K562 (cell line): Measurements from ENCODE around the gene RPS27. TPM values are rescaled to one million over a fixed set of nuclear protein-coding genes. Genes with fewer than 3 reads are reported as not detected.

Experiments used
- ARID1B ChIP-seq: fragments of 450-650 bp; IDR thresholded peaks from 2 replicates; pipeline ENCODE4 v1.6.1; 2016; ENCODE audit warnings: antibody characterized with exemption, mild to moderate bottlenecking, inconsistent platforms
- BMI1 ChIP-seq: fragments of 150-350 bp; IDR thresholded peaks from 2 replicates; pipeline ENCODE4 v1.6.1; 2014; ENCODE audit warnings: low read length
- CLOCK ChIP-seq: fragments of 250-450 bp; sonication (Bioruptor Pico); IDR thresholded peaks from 2 replicates; pipeline ENCODE4 v1.4.0; 2020; ENCODE audit warnings: mild to moderate bottlenecking, moderate library complexity, borderline replicate concordance
- CREB1 ChIP-seq, 2 experiments: sonication (generic) in 1 of 2; formaldehyde crosslinking in 1 of 2; IDR thresholded peaks; 2 replicates each; pipeline versions ENCODE4 v1.6.1 to v1.8.0; 2012 to 2022; ENCODE audit warnings: inconsistent platforms in 1 of 2, mild to moderate bottlenecking in 1 of 2, missing genetic modification reagents in 1 of 2, moderate library complexity in 1 of 2
- ESRRA ChIP-seq: fragments of 450-650 bp; IDR thresholded peaks from 2 replicates; pipeline ENCODE4 v1.6.1; 2014; ENCODE audit warnings: low read depth, mild to moderate bottlenecking, moderate library complexity, borderline replicate concordance
- FIP1L1 ChIP-seq: fragments of 200-400 bp; formaldehyde crosslinking; IDR thresholded peaks from 2 replicates; pipeline ENCODE4 v1.6.1; 2018; ENCODE audit warnings: mild to moderate bottlenecking, low read depth, low read length; ENCODE audit not compliant: poor library complexity, severe bottlenecking
- HNRNPH1 ChIP-seq: fragments of 200-400 bp; formaldehyde crosslinking; optimal IDR thresholded peaks from 2 replicates; pipeline ENCODE3; 2017; ENCODE audit warnings: low read depth, mild to moderate bottlenecking, low read length, moderate library complexity
- MAZ ChIP-seq, 2 experiments: fragments of 450-650 bp in 1 of 2; sonication (generic) in 1 of 2; formaldehyde crosslinking; IDR thresholded peaks in 1 of 2; conservative IDR thresholded peaks in 1 of 2; 2 replicates each; pipeline versions ENCODE4 v1.4.0 to v1.5.0; 2020; ENCODE audit warnings: mild to moderate bottlenecking in 1 of 2, missing genetic modification reagents in 1 of 2
- MCM2 ChIP-seq: fragments of 450-650 bp; IDR thresholded peaks from 2 replicates; pipeline ENCODE4 v1.6.1; 2017; ENCODE audit warnings: low read depth, mild to moderate bottlenecking
- NUFIP1 ChIP-seq: fragments of 450-650 bp; IDR thresholded peaks from 2 replicates; pipeline ENCODE4 v1.6.1; 2018; ENCODE audit not compliant: partially characterized antibody
- PHF8 ChIP-seq: fragments of 200-600 bp; sonication (generic); IDR thresholded peaks from 2 replicates; pipeline ENCODE4 v1.6.1; 2012; ENCODE audit warnings: mixed run types, mild to moderate bottlenecking, inconsistent platforms, low read length, moderate library complexity, borderline replicate concordance
- RREB1 ChIP-seq: fragments of 250-450 bp; sonication (Bioruptor Pico); IDR thresholded peaks from 2 replicates; pipeline ENCODE4 v1.4.0; 2020
- SIRT6 ChIP-seq: IDR thresholded peaks from one replicate; pipeline ENCODE4 v1.6.1; 2012; ENCODE audit warnings: low read depth, mild to moderate bottlenecking, control low read depth, inconsistent platforms, low read length, moderate library complexity
- SMAD1 ChIP-seq: fragments of 150-350 bp; IDR thresholded peaks from 2 replicates; pipeline ENCODE4 v1.6.1; 2014; ENCODE audit warnings: low read length, low read depth; ENCODE audit not compliant: partially characterized antibody
- ZNF140 ChIP-seq: fragments of 250-450 bp; sonication (Bioruptor Pico); IDR thresholded peaks from 2 replicates; pipeline ENCODE4 v1.8.0; 2021; ENCODE audit warnings: moderate library complexity, mild to moderate bottlenecking, inconsistent platforms
- ZNF780A ChIP-seq: fragments of 250-450 bp; sonication (Bioruptor Pico); IDR thresholded peaks from 2 replicates; pipeline ENCODE4 v1.5.0; 2021; ENCODE audit warnings: mild to moderate bottlenecking
- polyA plus RNA-seq, 8 experiments: library from polyadenylated mRNA; depleted of rRNA in 4 of 8; stranded (reverse) in 5 of 8; unstranded in 3 of 8; fragments of >200 nt; fragmentation: Nextera tagmentation in 2 of 8; fragmentation: Illumina TruSeq in 1 of 8; extraction: Ambion mirVana in 2 of 8; extraction: Trizol in 1 of 8; gene quantifications; 2 replicates each; pipeline versions ENCODE4 v1.2.1 to v1.2.3, GENCODE V29; 2011 to 2014; ENCODE audit warnings: inconsistent platforms in 1 of 8, missing spikeins in 1 of 8
- total RNA-seq, 7 experiments: library from RNA; depleted of rRNA in 6 of 7; stranded (reverse); fragments of >200 nt in 6 of 7; fragmentation: Illumina TruSeq in 2 of 7; extraction: Trizol in 2 of 7; gene quantifications; 2 replicates each; pipeline versions ENCODE4 v1.2.1 to v1.2.3, GENCODE V29; 2011 to 2021; ENCODE audit warnings: low replicate concordance in 1 of 7
- TF ChIP-seq, protein P1 (sequence below), 2 experiments: fragments of 200-800 bp in 1 of 2; sonication (Bioruptor generic) in 1 of 2; sonication (generic) in 1 of 2; formaldehyde crosslinking in 1 of 2; IDR thresholded peaks in 1 of 2; conservative IDR thresholded peaks in 1 of 2; 2 replicates each; pipeline versions ENCODE4 v1.5.0 to v1.6.1; 2016 to 2020; ENCODE audit warnings: missing compliant biosample characterization in 1 of 2, missing genetic modification characterization in 1 of 2, missing genetic modification reagents in 1 of 2

RPS27 gene
- total and polyA plus RNA-seq, 9 of the 15 experiments (the other 6 are each of a cell fraction or from before 2014, with no cell fraction given) = 2,091 to 9,377 (median 6,706) TPM

GRCh38 chr1:153990468-153991150 lies at the start of gene RPS27 (continued):
- TF ChIP-seq MCM2 (no peak), CLOCK (no peak), HNRNPH1 (no peak), BMI1 (no peak), ZNF140 (CRISPR knock-in tag) (no peak), MAZ (CRISPR knock-in tag; conservative IDR thresholded peaks at IDR 0.05 in 1 of 2, IDR thresholded peaks at IDR 0.05 in 1 of 2) (peak; percentile 67 to 78), SIRT6 (no peak), ESRRA (peak; percentile 50; the same call in 1 of the 2 replicates), ARID1B (no peak), CREB1 (IDR thresholded peaks at IDR 0.05) (peak; percentile 93), CREB1 (CRISPR knock-in tag; IDR thresholded peaks at IDR 0.05) (peak; percentile 94), RREB1 (CRISPR knock-in tag) (no peak), NUFIP1 (no peak), ZNF780A (CRISPR knock-in tag) (0 out of 2 replicates have a peak, but pooled peaks have one; percentile 18), FIP1L1 (no peak), PHF8 (peak; percentile 100), SMAD1 (peak; percentile 97)
- TF ChIP-seq, protein P1, sequence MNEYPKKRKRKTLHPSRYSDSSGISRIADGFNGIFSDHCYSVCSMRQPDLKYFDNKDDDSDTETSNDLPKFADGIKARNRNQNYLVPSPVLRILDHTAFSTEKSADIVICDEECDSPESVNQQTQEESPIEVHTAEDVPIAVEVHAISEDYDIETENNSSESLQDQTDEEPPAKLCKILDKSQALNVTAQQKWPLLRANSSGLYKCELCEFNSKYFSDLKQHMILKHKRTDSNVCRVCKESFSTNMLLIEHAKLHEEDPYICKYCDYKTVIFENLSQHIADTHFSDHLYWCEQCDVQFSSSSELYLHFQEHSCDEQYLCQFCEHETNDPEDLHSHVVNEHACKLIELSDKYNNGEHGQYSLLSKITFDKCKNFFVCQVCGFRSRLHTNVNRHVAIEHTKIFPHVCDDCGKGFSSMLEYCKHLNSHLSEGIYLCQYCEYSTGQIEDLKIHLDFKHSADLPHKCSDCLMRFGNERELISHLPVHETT (CRISPR knock-in tag; conservative IDR thresholded peaks at IDR 0.05 in 1 of 2, IDR thresholded peaks at IDR 0.05 in 1 of 2) = peak in 1 of 2 experiments; percentile 93; a peak in 2 of 4 replicates
